T-helper 22 cell (primary cell): ENCODE measurements around the gene TDRD12.
"Not testable (repeated sequence)": the region's sequence is repeated elsewhere in the genome, so short reads cannot be mapped to it uniquely, and the experiment has no call there.

Experiments used
- DNase-seq: peaks from one replicate; pipeline ENCODE4 v3.0.0-alpha.2; 2020; ENCODE audit warnings: low read depth

The TDRD12 gene

GRCh38 chr19:32692727-32693061 lies 26.9 kb upstream of the TDRD12 start:
- DNase-seq = no peak

- not testable (repeated sequence) for DNase-seq
Observed at GRCh38 chr19:32693151-32694108, 26.1 kb upstream of the TDRD12 start.

DNA sequence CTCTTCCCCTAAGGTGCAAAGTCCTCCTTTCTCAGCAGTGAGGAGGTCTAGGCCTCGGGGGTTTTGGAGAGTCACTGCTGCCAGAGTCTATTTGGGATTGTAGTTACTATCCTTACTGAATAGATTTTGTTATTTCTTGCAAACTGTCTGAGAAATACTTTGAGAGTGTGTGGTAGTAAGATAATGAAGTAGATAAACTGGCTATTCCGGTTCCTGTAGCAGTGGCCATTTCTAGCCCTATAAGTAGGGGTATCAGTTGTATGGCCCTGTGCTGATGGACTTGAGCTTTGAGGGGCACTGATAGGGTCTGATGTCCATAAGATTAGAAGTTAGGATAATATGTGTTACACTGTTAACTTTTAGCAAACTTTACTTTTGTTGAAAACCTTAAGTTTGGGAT lies 25.3 kb upstream of the TDRD12 start:
- DNase-seq = not testable (repeated sequence)

- DNase-seq = not testable (repeated sequence)
Observed at GRCh38 chr19:32694851-32695250, 24.7 kb upstream of the TDRD12 start.

DNA sequence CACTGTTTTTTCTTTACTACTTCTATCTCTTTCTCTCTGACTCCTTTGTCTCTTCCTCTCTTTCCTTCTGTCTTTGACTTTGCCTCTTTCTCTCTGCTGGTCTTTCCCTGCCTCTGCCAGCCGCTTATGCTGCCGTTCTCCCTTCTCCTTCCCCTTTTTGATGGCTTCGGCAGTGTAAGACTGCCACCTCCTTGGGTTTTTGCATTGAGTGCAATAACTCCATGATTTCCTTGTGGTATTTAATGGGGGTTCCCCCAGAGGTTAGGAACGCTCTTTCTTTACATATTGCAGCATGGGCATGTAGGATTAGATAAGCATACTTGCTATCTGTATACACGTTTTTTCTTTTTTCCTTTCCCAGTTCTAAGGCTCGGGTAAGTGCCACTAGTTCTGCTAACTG lies 24.1 kb upstream of the TDRD12 start:
- not testable (repeated sequence) for DNase-seq

DNA sequence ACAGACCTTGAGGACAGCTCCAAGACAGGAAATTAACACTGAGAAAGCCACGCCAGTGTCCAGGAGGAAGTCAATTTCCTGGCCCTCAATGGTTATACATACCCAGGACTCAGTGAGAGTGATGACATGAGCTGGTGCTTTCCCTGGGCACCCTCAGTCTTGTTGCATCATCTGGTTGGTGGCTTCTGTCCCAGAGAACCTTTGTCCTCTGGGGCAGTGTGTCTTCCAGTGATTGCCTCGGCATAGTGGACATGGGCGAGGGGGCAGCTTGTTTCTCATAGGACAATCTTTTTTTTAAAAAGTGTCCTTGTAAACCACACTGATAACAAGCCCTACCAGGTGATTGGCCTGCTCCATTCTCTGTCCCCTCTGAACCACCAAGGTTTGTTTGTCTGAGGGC lies 22.8 kb upstream of the TDRD12 start:
- DNase-seq = not testable (repeated sequence)

GRCh38 chr19:32700129-32700528 lies 19.4 kb upstream of the TDRD12 start:
- DNase-seq = not testable (repeated sequence)

- DNase-seq = no peak
Observed at GRCh38 chr19:32702010-32702409, 17.6 kb upstream of the TDRD12 start.

- DNase-seq = not testable (repeated sequence)
Observed at GRCh38 chr19:32704006-32704405, 15.6 kb upstream of the TDRD12 start.

DNA sequence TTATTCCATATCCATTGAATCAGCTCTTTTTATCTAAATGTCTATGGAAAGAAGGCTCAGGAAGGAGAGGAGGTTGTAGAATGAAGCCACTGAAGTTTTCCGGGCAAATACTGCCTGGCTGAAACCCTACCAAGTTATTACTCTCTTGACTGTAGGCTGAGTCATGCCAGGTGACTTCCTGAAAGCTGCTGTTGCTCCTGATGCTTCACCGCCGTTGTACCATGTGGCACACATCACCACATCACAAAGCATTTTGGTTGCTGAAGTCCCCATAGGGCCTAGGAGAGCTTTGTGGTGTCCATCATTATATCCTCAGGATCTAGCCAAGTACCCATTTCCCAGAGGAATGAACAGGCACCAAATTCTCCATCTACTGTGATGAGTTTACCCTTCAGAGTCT lies 11.1 kb upstream of the TDRD12 start:
- no peak for DNase-seq

DNA sequence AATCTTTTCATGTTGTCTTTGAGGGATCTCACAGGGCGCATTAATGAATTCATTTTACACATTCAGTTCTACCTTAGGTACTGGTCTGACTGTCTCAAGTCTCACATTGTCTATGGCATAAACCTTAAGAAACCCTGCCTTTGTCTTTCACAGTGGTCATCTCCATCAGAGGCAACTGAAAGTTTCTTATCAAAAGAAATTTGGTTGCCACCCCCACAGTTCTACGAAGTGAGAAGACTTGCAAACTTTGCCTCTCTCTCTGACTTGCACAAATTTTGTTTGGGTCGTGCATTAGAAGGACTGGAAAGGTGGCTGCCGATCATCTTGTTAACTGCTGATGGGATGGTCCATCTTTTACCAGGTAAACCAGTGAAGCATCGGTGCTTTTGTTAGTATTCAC lies 10.5 kb upstream of the TDRD12 start:
- DNase-seq = no peak

DNA sequence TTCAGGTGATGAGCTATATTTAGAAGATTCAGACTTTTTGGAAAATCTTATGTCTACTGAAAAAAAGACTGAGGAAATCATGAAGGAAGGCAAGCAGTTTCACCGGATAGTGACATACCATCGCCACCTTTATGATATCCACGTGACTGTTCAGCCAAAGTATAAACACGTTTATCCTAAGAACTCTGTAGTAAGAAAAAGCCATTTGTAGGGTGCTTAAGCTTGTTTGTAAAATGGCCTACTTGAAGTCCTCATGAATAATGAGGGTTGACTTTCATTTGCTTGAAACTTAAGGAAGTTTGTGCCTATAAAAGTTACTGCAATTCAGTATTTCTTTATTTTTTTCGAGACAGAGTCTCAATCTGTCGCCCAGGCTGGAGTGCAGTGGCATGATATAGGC lies 7.8 kb upstream of the TDRD12 start:
- no peak for DNase-seq

GRCh38 chr19:32716203-32716602 lies 3.4 kb upstream of the TDRD12 start:
- DNase-seq = not testable (repeated sequence)

DNA sequence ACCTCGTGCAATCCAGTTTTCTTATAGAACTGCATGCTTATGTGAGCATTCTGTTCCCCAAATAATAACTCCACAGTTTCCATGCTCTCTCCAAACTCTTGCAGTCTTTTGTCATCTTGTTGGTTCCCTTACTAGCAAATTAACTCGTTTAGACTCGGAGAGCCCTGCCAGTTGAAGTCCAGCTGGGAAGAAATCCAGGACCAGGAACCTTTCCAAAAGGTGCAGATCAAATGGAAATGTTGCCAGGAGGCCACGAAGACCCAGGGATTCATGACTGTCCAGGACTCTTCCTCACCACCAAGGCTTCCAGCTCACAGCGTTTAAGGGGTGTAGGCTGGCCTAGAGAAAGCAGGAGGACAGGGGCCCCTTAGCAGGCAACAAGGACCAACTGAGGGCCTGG lies 2.1 kb upstream of the TDRD12 start:
- DNase-seq = no peak

- DNase-seq = no peak
Observed at GRCh38 chr19:32718286-32718685, 1.3 kb upstream of the TDRD12 start.

GRCh38 chr19:32720216-32720935 lies 809 bp downstream of the TDRD12 start:
- no peak for DNase-seq

DNA sequence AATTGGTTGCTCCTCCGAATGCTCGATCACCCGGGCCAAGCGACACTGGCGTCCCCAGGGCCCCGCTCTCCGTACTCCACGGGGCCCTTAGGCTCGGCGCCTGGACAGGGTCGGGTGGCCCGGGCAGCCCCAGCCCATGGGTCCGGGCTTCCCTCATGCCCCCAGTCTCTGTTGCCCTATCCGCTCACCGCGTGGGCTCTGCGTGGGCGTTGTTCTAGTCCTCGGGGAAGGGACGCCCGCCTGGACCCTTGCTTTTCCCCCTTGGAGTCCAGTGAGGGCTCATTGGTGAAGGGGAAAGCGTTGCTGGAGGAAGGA lies 1.3 kb downstream of the TDRD12 start:
- DNase-seq = no peak

- no peak for DNase-seq
Observed at GRCh38 chr19:32735936-32736335, 16.4 kb downstream of the TDRD12 start.

GRCh38 chr19:32743021-32743420 lies 23.5 kb downstream of the TDRD12 start:
- no peak for DNase-seq

DNA sequence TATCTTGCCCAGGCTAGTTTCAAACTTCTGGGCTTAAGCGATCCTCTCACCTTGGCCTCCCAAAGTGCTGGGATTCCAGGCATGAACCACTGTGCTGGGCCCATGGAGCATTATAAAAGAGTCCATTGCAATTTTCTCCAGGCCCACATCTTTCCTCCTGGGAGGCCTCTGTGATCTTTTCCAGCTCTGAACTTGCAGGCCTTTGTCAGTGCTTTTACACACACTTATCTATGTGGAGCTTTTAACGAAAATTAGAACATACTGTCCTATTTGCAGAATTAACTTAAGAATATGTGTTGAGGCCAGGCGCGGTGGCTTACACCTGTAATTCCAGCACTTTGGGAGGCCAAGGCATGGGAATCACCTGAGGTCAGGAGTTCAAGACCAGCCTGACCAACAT lies 23.9 kb downstream of the TDRD12 start:
- no peak for DNase-seq

GRCh38 chr19:32744555-32745325 lies 25.2 kb downstream of the TDRD12 start:
- no peak for DNase-seq

DNA sequence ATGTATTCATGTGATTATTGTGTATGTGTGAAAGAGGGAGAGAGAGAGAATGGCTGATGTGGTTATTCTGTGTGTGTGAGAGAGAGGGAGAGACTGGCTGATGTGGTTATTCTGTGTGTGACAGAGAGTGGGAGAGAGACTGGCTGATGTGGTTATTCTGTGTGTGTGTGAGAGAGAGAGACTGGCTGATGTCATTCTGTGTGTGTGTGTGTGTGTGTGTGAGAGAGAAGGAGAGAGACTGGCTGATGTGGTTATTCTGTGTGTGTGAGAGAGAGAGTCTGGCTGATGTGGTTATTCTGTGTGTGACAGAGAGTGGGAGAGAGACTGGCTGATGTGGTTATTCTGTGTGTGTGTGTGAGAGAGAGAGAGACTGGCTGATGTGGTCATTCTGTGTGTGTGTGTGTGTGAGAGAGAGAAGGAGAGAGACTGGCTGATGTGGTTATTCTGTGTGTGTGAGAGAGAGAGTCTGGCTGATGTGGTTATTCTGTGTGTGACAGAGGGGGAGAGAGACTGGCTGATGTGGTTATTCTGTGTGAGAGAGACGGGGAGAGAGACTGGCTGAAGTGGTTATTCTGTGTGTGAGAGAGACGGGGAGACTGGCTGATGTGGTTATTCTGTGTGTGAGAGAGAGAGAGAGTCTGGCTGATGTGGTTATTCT lies 26.2 kb downstream of the TDRD12 start:
- DNase-seq = peak; percentile 39
